ENCODE results near the gene JMJD8. TPM values are rescaled to one million over a fixed set of nuclear protein-coding genes. Genes with fewer than 3 reads are reported as not detected.

The JMJD8 gene
- total and polyA plus RNA-seq, 7 donors, result 19.1 to 63.5 (median 25.5) TPM

DNA sequence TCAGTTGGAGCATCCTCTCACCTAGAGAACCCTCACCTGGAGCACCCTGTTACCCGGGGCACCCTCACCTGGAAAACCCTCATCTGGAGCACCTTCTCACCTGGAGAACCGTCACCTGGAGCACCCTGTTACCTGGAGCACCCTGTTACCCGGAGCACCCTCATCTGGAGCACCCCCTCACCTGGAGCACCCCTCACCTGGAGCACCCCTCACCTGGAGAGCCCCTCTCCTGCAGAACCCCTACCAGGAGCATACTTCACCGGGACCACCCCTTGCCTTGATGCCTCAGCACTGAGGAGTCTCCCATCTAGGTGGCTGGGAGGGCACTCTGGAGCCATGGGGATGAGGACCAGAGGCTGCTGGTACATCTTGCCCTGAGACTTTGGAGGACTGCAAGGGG lies 24.8 kb upstream of the JMJD8 start:
- H3K4me3 ChIP-seq, result no peak overlapping the region
- H3K36me3 ChIP-seq (ENCODE audit: insufficient read depth in 1 of 2, low read depth in 1 of 2), result no peaks in the 10 kb centered on the region
- H3K4me1 ChIP-seq, result no peaks in the 10 kb centered on the region
- TF ChIP-seq, protein P1, sequence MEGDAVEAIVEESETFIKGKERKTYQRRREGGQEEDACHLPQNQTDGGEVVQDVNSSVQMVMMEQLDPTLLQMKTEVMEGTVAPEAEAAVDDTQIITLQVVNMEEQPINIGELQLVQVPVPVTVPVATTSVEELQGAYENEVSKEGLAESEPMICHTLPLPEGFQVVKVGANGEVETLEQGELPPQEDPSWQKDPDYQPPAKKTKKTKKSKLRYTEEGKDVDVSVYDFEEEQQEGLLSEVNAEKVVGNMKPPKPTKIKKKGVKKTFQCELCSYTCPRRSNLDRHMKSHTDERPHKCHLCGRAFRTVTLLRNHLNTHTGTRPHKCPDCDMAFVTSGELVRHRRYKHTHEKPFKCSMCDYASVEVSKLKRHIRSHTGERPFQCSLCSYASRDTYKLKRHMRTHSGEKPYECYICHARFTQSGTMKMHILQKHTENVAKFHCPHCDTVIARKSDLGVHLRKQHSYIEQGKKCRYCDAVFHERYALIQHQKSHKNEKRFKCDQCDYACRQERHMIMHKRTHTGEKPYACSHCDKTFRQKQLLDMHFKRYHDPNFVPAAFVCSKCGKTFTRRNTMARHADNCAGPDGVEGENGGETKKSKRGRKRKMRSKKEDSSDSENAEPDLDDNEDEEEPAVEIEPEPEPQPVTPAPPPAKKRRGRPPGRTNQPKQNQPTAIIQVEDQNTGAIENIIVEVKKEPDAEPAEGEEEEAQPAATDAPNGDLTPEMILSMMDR (IDR thresholded peaks at IDR 0.05), result no peak
- DNase-seq (no peak), ATAC-seq (no peak)
- WGBS, 3 donors, result 60 to 73% (median 63%) methylated on average over 3 to 4 of the region's 4 CpGs
- intact Hi-C loops (cut with DNase I), result no loop called here
- no peaks in the 10 kb centered on the region for H3K9me3 ChIP-seq
- peaks cover 0 to 70% (median 39%) of the 10 kb centered on the region in 3 donors for H3K27me3 ChIP-seq (ENCODE audit: insufficient read depth in 3 of 3, low read length in 2 of 3)
- H3K27ac ChIP-seq, result no peak overlapping the region

DNA sequence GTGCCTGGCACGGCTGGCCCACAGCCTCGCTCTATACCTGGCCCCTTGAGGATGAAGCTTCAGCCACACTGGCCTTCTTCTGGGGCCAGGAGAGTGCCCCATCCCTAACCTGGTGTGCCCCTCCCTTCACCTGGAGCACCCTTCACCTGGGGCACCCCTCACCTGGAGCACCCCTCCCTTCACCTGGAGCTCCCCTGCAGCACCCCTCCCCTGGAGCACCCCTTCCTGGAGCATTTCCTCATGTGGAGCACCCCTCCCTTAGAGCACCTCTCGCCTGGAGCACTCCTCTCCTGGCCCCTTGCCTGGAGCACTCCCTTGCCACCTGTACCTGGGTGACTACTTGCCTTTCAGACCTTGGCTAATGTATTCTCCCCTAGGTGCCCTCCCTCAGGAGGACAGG lies 23.9 kb upstream of the JMJD8 start:
- intact Hi-C loops (cut with DNase I), result no loop called here
- H3K27ac ChIP-seq, result no peak overlapping the region
- peaks cover 0 to 79% (median 46%) of the 10 kb centered on the region in 3 donors for H3K27me3 ChIP-seq (ENCODE audit: insufficient read depth in 3 of 3, low read length in 2 of 3)
- no peaks in the 10 kb centered on the region for H3K9me3 ChIP-seq
- no peak for DNase-seq
- H3K36me3 ChIP-seq (ENCODE audit: insufficient read depth in 1 of 2, low read depth in 1 of 2), result no peaks in the 10 kb centered on the region
- 52 to 67% (median 60%) methylated on average over 3 of the region's 3 CpGs for WGBS, 3 donors
- H3K4me3 ChIP-seq, result no peak overlapping the region
- no peaks in the 10 kb centered on the region for H3K4me1 ChIP-seq
- TF ChIP-seq, protein P1 (IDR thresholded peaks at IDR 0.05), result no peak
- ATAC-seq, result no peak

DNA sequence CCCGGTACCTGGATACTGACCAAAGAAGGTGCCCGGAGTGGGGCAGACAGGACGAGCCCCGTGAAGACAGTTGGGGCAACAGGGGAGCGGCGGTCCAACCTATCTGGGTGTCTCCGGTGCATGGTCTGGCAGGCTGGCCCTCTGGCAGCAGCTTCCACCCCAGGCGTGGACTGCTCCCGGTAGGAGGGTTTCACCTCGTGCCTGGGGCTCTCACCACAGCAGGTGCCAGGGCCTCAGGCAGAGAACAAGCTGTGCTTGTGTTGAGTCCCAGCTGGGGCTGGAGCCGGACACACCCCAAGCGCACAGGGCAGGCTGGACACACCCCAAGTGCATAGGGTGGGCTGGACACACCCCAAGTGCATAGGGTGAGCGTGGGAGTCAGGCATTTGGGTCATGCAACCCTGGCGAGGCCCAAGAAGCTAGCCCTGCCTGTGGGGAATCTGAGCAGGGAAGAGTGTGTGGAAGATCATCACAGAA lies 23.0 kb upstream of the JMJD8 start:
- WGBS, 3 donors, result 19 to 27% (median 27%) methylated on average over 11 to 14 of the region's 14 CpGs
- ATAC-seq (no peak), DNase-seq (no peak)
- no peaks in the 10 kb centered on the region for H3K4me1 ChIP-seq
- intact Hi-C loops (cut with DNase I), result no loop called here
- H3K4me3 ChIP-seq, result no peak overlapping the region
- TF ChIP-seq, protein P1 (IDR thresholded peaks at IDR 0.05), result no peak
- no peaks in the 10 kb centered on the region for H3K9me3 ChIP-seq
- peaks cover 0 to 89% (median 51%) of the 10 kb centered on the region in 3 donors for H3K27me3 ChIP-seq (ENCODE audit: insufficient read depth in 3 of 3, low read length in 2 of 3)
- no peaks in the 10 kb centered on the region for H3K36me3 ChIP-seq (ENCODE audit: insufficient read depth in 1 of 2, low read depth in 1 of 2)
- H3K27ac ChIP-seq, result no peak overlapping the region

DNA sequence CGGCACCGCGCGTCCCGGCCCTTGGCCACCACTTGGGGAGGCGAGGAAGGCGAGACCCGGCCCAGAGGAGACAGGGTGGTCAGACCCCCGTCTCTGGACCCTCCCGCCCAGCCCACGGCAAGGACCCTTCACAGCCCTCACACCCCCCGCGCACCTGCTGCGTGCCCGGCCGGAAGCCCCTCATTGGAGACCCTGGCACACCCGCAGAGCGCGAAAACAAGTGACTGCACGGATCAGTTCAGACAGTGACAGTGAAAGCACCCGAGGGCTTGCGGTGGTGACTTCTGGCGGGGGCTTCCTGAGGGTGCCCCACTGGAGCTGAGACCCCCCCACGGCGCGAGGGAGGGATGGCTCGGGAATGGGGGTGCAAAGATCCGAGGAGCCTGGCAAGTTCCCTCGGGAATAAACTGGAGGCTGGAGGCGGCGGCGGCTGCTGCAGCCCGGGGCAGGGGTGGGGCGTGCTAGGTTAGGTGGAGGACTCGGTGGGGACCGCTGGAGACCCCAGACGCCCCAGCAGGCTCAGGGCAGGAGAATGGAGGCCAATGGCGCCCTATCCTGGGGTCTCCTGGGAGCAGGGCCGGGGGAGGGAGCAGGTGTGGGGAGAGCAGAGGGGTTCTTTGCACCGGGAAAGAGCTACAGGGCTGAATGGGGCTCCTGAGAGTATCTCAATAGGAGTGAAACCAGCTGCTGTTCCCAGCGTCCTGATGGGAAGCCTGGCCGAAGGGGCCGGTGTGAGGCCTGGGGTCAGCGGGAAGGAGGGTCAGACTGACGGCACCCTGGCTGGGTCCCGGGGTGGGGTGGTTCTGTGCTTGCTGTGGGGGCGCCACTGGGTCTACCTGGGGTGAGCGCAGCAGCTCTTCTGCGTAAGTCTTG lies 22.3 kb upstream of the JMJD8 start:
- Histone ChIP-seq H3K27ac (no peak overlapping the region), H3K9me3 (no peaks in the 10 kb centered on the region), H3K27me3 (ENCODE audit: insufficient read depth in 3 of 3, low read length in 2 of 3) (peaks cover 0 to 93% (median 55%) of the 10 kb centered on the region in 3 donors), H3K4me1 (no peaks in the 10 kb centered on the region), H3K4me3 (no peak overlapping the region), H3K36me3 (ENCODE audit: insufficient read depth in 1 of 2, low read depth in 1 of 2) (no peaks in the 10 kb centered on the region)
- intact Hi-C loops (cut with DNase I), result no loop called here
- 3 to 4% (median 4%) methylated on average over 43 to 49 of the region's 49 CpGs for WGBS, 3 donors
- TF ChIP-seq, protein P1 (IDR thresholded peaks at IDR 0.05), result no peak
- ATAC-seq, result no peak
- DNase-seq, result no peak

Data from psoas muscle (tissue), 8 donors.